ENCODE measurements around the gene NUP210. TPM values are rescaled to one million over a fixed set of nuclear protein-coding genes. Genes with fewer than 3 reads are reported as not detected.

The NUP210 gene
- total and polyA plus RNA-seq, 2 of the 13 experiments (the other 11 are each of a cell fraction or from before 2014, with no cell fraction given) = 31.6 to 35.2 TPM

- TF ChIP-seq ZNF687 (CRISPR knock-in tag; IDR thresholded peaks at IDR 0.05) (no peak), HNRNPUL1 (IDR thresholded peaks at IDR 0.05; ENCODE audit: low read depth, low read length) (no peak), ZNF281 (CRISPR knock-in tag; IDR thresholded peaks at IDR 0.05; ENCODE audit: borderline replicate concordance) (no peak), HDAC6 (IDR thresholded peaks at IDR 0.05; ENCODE audit: low read depth, low read length) (no peak), MEIS1 (CRISPR knock-in tag; IDR thresholded peaks at IDR 0.05; ENCODE audit: borderline replicate concordance) (no peak), ZKSCAN8 (CRISPR knock-in tag; IDR thresholded peaks at IDR 0.05; ENCODE audit: borderline replicate concordance) (no peak), ZNF567 (CRISPR knock-in tag; IDR thresholded peaks at IDR 0.05; ENCODE audit: borderline replicate concordance) (no peak), AHDC1 (CRISPR knock-in tag; IDR thresholded peaks at IDR 0.05; ENCODE audit: borderline replicate concordance) (peak; percentile 21; the same call in 1 of the 2 replicates), EP300 (IDR thresholded peaks at IDR 0.05; ENCODE audit: low read depth in 2 of 2, low read length in 2 of 2) (peak in 1 of 2 experiments; percentile 57; a peak in 2 of 4 replicates), EP300 (CRISPR knock-in tag; IDR thresholded peaks at IDR 0.05; ENCODE audit: borderline replicate concordance) (no peak), MTF1 (CRISPR knock-in tag; IDR thresholded peaks at IDR 0.05) (no peak), FOXP1 (IDR thresholded peaks at IDR 0.05) (no peak), FOXP1 (CRISPR knock-in tag; IDR thresholded peaks at IDR 0.05) (0 out of 2 replicates have a peak, but pooled peaks have one; percentile 43), E2F5 (CRISPR knock-in tag; conservative IDR thresholded peaks at IDR 0.05) (no peak), XRCC5 (optimal IDR thresholded peaks at IDR 0.05; ENCODE audit: low read length) (no peak), TGIF2 (CRISPR knock-in tag; IDR thresholded peaks at IDR 0.05) (no peak)
These were observed 12.0 kb upstream of the NUP210 start (continued) for GRCh38 chr3:13432093-13432492.

Measured in HepG2 (cell line).